GM12878 (cell line): ENCODE data around the gene CUL5.

ENCODE experiments used
- CHD1 ChIP-seq: IDR thresholded peaks from 2 replicates; pipeline ENCODE4 v1.6.1; 2012; ENCODE audit warnings: low read depth, low read length, improper control_type of control experiment
- ZNF274 ChIP-seq: IDR thresholded peaks from one replicate; pipeline ENCODE4 v1.8.0; 2011; ENCODE audit not compliant: insufficient read length, insufficient read depth

- TF ChIP-seq CHD1 (no peak), ZNF274 (no peak)
Observed at GRCh38 chr11:108142304-108142703, 133.6 kb downstream of the CUL5 start.
